Caki2 (cell line): ENCODE data around the gene TSPAN32. TPM values are rescaled to one million over a fixed set of nuclear protein-coding genes. Genes with fewer than 3 reads are reported as not detected.

Experiments
- DNase-seq: peaks from one replicate; pipeline ENCODE4 v3.0.0-alpha.2; 2015; ENCODE audit warnings: low read depth
- in situ Hi-C: cut with HindIII; loops from 2 replicates; pipeline ENCODE4 v1.10.0; 2016; ENCODE audit warnings: low sequenced_read_pairs, low pct_unique_long_range_greater_than_20kb, mixed read lengths
- total RNA-seq: library from RNA; depleted of rRNA; stranded (reverse); fragments of >200 nt; shearing (Covaris generic); gene quantifications from 2 replicates; pipeline ENCODE4 v1.2.3, GENCODE V29; 2014; ENCODE audit warnings: low replicate concordance; rRNA removed

TSPAN32 gene
- not detected in 2 replicates for total RNA-seq

- in situ Hi-C loops, result no loop called here
- DNase-seq, result no peak
Observed at GRCh38 chr11:2301631-2302305, at the start of gene TSPAN32, which contains the start of gene C11orf21. TSS of gene TSPAN32 (plus strand) at chr11:2302013. CDS start at chr11:2302150, 137 bp downstream. TSS of gene C11orf21 (minus strand) at chr11:2301918. CDS start at chr11:2301808, 110 bp downstream.

GRCh38 chr11:2252018-2252417 lies 49.8 kb upstream of the TSPAN32 start:
- DNase-seq, result no peak
- in situ Hi-C loops, result no loop called here

GRCh38 chr11:2256293-2256913 lies 45.4 kb upstream of the TSPAN32 start:
- DNase-seq, result no peak
- in situ Hi-C loops, result no loop called here

- in situ Hi-C loops, result no loop called here
- DNase-seq, result no peak
Observed at GRCh38 chr11:2256951-2257700, 44.7 kb upstream of the TSPAN32 start.

GRCh38 chr11:2258501-2259465 lies 43.0 kb upstream of the TSPAN32 start:
- no peak for DNase-seq
- in situ Hi-C loops, result no loop called here

- in situ Hi-C loops, result no loop called here
- no peak for DNase-seq
Observed at GRCh38 chr11:2259466-2259830, 42.4 kb upstream of the TSPAN32 start.

GRCh38 chr11:2259897-2260451 lies 41.8 kb upstream of the TSPAN32 start:
- in situ Hi-C loops, result no loop called here

GRCh38 chr11:2260491-2261364 lies 41.1 kb upstream of the TSPAN32 start:
- in situ Hi-C loops, result no loop called here
- DNase-seq, result no peak

More at GRCh38 chr11:2259897-2260451, 41.8 kb upstream of the TSPAN32 start:
- DNase-seq, result no peak

GRCh38 chr11:2261436-2262230 lies 40.2 kb upstream of the TSPAN32 start:
- in situ Hi-C loops, result no loop called here
- DNase-seq, result no peak

GRCh38 chr11:2262301-2263070 lies 39.3 kb upstream of the TSPAN32 start:
- in situ Hi-C loops, result no loop called here
- no peak for DNase-seq

- DNase-seq, result no peak
- in situ Hi-C loops, result no loop called here
Observed at GRCh38 chr11:2263071-2263565, 38.7 kb upstream of the TSPAN32 start.

- DNase-seq, result no peak
- in situ Hi-C loops, result no loop called here
Observed at GRCh38 chr11:2263724-2264360, 38.0 kb upstream of the TSPAN32 start.

- in situ Hi-C loops, result no loop called here
- DNase-seq, result no peak
Observed at GRCh38 chr11:2264366-2265053, 37.3 kb upstream of the TSPAN32 start.

GRCh38 chr11:2265396-2265795 lies 36.4 kb upstream of the TSPAN32 start:
- in situ Hi-C loops, result no loop called here
- no peak for DNase-seq
